Endothelial cell of umbilical vein (primary cell): ENCODE results near the gene PALD1. TPM values are rescaled to one million over a fixed set of nuclear protein-coding genes. Genes with fewer than 3 reads are reported as not detected.

Experiments
- BruUV-seq: library from RNA; stranded (reverse); fragments of 400-500 nt; replicated peaks from 2 replicates; lab custom pipeline; 2021; lab: Mats Ljungman, UMichigan
- CTCF ChIA-PET: fragments of 300-600, 350-600 bp; sonication (Branson Sonifier 250); formaldehyde crosslinking; loops from one replicate; lab custom pipeline; 2021; ENCODE audit warnings: antibody characterized with exemption, inconsistent platforms; lab: Charles Lee
- POLR2A ChIA-PET: fragments of 300-600, 350-600 bp; sonication (Branson Sonifier 250); formaldehyde crosslinking; loops from one replicate; lab custom pipeline; 2021; ENCODE audit warnings: antibody characterized with exemption, inconsistent platforms; lab: Charles Lee
- DNase-seq: peaks from one replicate; pipeline ENCODE4 v3.0.0-alpha.2; 2011; ENCODE audit warnings: low read depth, low spot score
- FAIRE-seq: peaks from 2 replicates; lab custom pipeline; 2011; peaks lifted over from hg19 to GRCh38; lab: Jason Lieb, UNC
- H2AFZ ChIP-seq: 2 replicates; pipeline ENCODE4 v1.6.0; 2012; ENCODE audit warnings: low read depth, low read length, control low read depth, inconsistent platforms
- H3K27ac ChIP-seq: 2 replicates; pipeline ENCODE4 v1.5.1; 2011; ENCODE audit warnings: low read depth, mild to moderate bottlenecking, control low read depth, low read length, moderate library complexity; ENCODE audit not compliant: insufficient read depth
- H3K27me3 ChIP-seq, 2 experiments: 2 replicates each; pipeline versions ENCODE4 v1.6.0 to v1.6.1; 2011; ENCODE audit warnings: low read length in 2 of 2, mixed read lengths in 1 of 2; ENCODE audit not compliant: control insufficient read depth in 2 of 2, insufficient read depth in 2 of 2
- H3K36me3 ChIP-seq, 2 experiments: 2 replicates in 1 of 2; 3 replicates in 1 of 2; pipeline ENCODE4 v1.5.1; 2011; ENCODE audit warnings: low read length in 2 of 2, mild to moderate bottlenecking in 1 of 2, moderate library complexity in 1 of 2; ENCODE audit not compliant: control insufficient read depth in 2 of 2, insufficient read depth in 2 of 2; ENCODE audit errors: extremely low read depth in 1 of 2
- H3K4me1 ChIP-seq: 3 replicates; pipeline ENCODE4 v1.5.1; 2011; ENCODE audit warnings: mild to moderate bottlenecking, low read length; ENCODE audit not compliant: control insufficient read depth, insufficient read depth; ENCODE audit errors: extremely low read depth
- H3K4me2 ChIP-seq: 2 replicates; pipeline ENCODE4 v1.6.1; 2011; ENCODE audit warnings: low read length, control low read depth, mixed read lengths; ENCODE audit not compliant: insufficient read depth
- H3K4me3 ChIP-seq, 3 experiments: fragments of 200-600 bp in 1 of 3; sonication (generic), shearing (Covaris generic) in 1 of 3; replicated peaks in 1 of 3; 2 replicates each; pipeline ENCODE4 v1.5.1; 2011 to 2016; ENCODE audit warnings: control low read depth in 3 of 3, low read length in 3 of 3, mild to moderate bottlenecking in 2 of 3, inconsistent platforms in 1 of 3, low read depth in 1 of 3, moderate library complexity in 1 of 3; ENCODE audit not compliant: insufficient read depth in 1 of 3
- H3K79me2 ChIP-seq: 2 replicates; pipeline ENCODE4 v1.6.0; 2012; ENCODE audit warnings: low read length, inconsistent platforms; ENCODE audit not compliant: control insufficient read depth, insufficient read depth
- H3K9ac ChIP-seq: replicated peaks from 2 replicates; pipeline ENCODE3; 2011; ENCODE audit warnings: low read length, control low read depth; ENCODE audit not compliant: insufficient read depth; ENCODE audit errors: extremely low read depth
- H3K9me1 ChIP-seq: replicated peaks from 3 replicates; pipeline ENCODE4 v1.6.0; 2011; ENCODE audit warnings: mild to moderate bottlenecking, low read length; ENCODE audit not compliant: control insufficient read depth, insufficient read depth; ENCODE audit errors: extremely low read depth
- H3K9me3 ChIP-seq: replicated peaks from 2 replicates; pipeline ENCODE4 v1.5.1; 2012; ENCODE audit warnings: low read length, inconsistent platforms; ENCODE audit not compliant: control insufficient read depth, insufficient read depth
- H4K20me1 ChIP-seq: replicated peaks from 2 replicates; pipeline ENCODE3; 2011; ENCODE audit warnings: mild to moderate bottlenecking, low read length; ENCODE audit not compliant: control insufficient read depth, insufficient read depth; ENCODE audit errors: extremely low read depth
- CTCF ChIP-seq, 2 donors: IDR thresholded peaks; 1 replicate in 1 of 2; 2 replicates in 1 of 2; pipeline ENCODE4 v1.5.1; 2011; ENCODE audit warnings: low read length in 2 of 2, mild to moderate bottlenecking in 2 of 2, moderate library complexity in 2 of 2, control low read depth in 1 of 2, inconsistent platforms in 1 of 2, low read depth in 1 of 2; ENCODE audit not compliant: insufficient read depth in 1 of 2; ENCODE audit errors: extremely low read depth in 1 of 2
- EZH2 ChIP-seq: IDR thresholded peaks from 2 replicates; pipeline ENCODE4 v1.6.1; 2012; ENCODE audit warnings: borderline replicate concordance, low read depth, mild to moderate bottlenecking, moderate library complexity, low read length, inconsistent platforms; ENCODE audit not compliant: severe bottlenecking
- FOS ChIP-seq: IDR thresholded peaks from 2 replicates; pipeline ENCODE4 v1.6.1; 2011; ENCODE audit warnings: mild to moderate bottlenecking, low read length, moderate library complexity, borderline replicate concordance; ENCODE audit not compliant: insufficient read depth
- GATA2 ChIP-seq: IDR thresholded peaks from 2 replicates; pipeline ENCODE4 v1.7.0; 2011; ENCODE audit warnings: low read depth, mild to moderate bottlenecking, moderate library complexity, mixed read lengths, low read length; ENCODE audit not compliant: insufficient read length, insufficient read depth
- JUN ChIP-seq: IDR thresholded peaks from 2 replicates; pipeline ENCODE4 v1.6.1; 2011; ENCODE audit warnings: borderline replicate concordance, low read depth; ENCODE audit not compliant: insufficient read length, insufficient read depth
- MAX ChIP-seq: IDR thresholded peaks from 2 replicates; pipeline ENCODE4 v1.6.1; 2011; ENCODE audit not compliant: insufficient read depth, insufficient read length
- MYC ChIP-seq: IDR thresholded peaks from one replicate; pipeline ENCODE4 v1.6.1; 2011; ENCODE audit warnings: mild to moderate bottlenecking, low read depth, low read length
- POLR2A ChIP-seq: IDR thresholded peaks from 2 replicates; pipeline ENCODE4 v1.6.1; 2012; ENCODE audit warnings: low read depth, mild to moderate bottlenecking, control low read depth, low read length
- POLR2AphosphoS5 ChIP-seq: IDR thresholded peaks from 2 replicates; pipeline ENCODE4 v1.6.1; 2012; ENCODE audit warnings: low read depth, mild to moderate bottlenecking, control low read depth, low read length, moderate library complexity; ENCODE audit not compliant: insufficient read depth
- dilution Hi-C: fragments of 300-500 bp; cut with MboI; formaldehyde crosslinking; loops from one replicate; pipeline ENCODE4 v1.15.0; 2019; ENCODE audit warnings: low sequenced_read_pairs; ENCODE audit not compliant: extremely low pct_ligation_motif_present
- intact Hi-C: fragments of 100-400 bp; cut with micrococcal nuclease; formaldehyde crosslinking; loops from one replicate; pipeline ENCODE4 v1.10.0; 2022
- polyA plus RNA-seq, 4 experiments: library from polyadenylated mRNA; depleted of rRNA in 3 of 4; stranded (reverse) in 3 of 4; unstranded in 1 of 4; fragments of >200 nt; gene quantifications; 2 replicates each; pipeline versions ENCODE4 v1.2.1 to v1.2.3, GENCODE V29; 2011 to 2012; ENCODE audit warnings: missing spikeins in 1 of 4
- total RNA-seq: library from RNA; stranded (reverse); gene quantifications from 2 replicates; pipeline ENCODE4 v1.2.3, GENCODE V29; 2021

PALD1 gene
- total and polyA plus RNA-seq, 2 donors (not counting 3 experiments of a cell fraction or from before 2014, with no cell fraction given): 16.6 to 73.3 TPM

- intact Hi-C loops: no loop called here
Measured at GRCh38 chr10:70457759-70458305, 20.7 kb upstream of the PALD1 start.

More at GRCh38 chr10:70457759-70458305, 20.7 kb upstream of the PALD1 start:
- Histone ChIP-seq H3K4me3 (no peak overlapping the region), H3K36me3 (no peaks in the 10 kb centered on the region), H3K4me2 (no peak overlapping the region), H4K20me1 (no peaks in the 10 kb centered on the region), H3K27ac (no peak overlapping the region), H3K9me1 (no peaks in the 10 kb centered on the region), H3K27me3 (peaks cover 10 to 17% of the 10 kb centered on the region in 2 experiments), H3K4me1 (no peaks in the 10 kb centered on the region), H3K79me2 (no peaks in the 10 kb centered on the region), H3K9ac (no peak overlapping the region), H2AFZ (peak overlapping the region; percentile 10), H3K9me3 (no peaks in the 10 kb centered on the region)
- BruUV-seq: no TSS peak
- dilution Hi-C loops: no loop called here
- CTCF ChIA-PET: interaction anchor here (1.0 to 7.7 kb wide), 4 partner anchors 12 to 236 kb away, joined by 3 to 196 read pairs (median 7); no protein-coding TSS in a partner anchor
- no peak for DNase-seq
- FAIRE-seq: no peak
- POLR2A ChIA-PET: no interaction called here
- no peak for TF ChIP-seq POLR2A
- no peak for TF ChIP-seq CTCF (IDR thresholded peaks at IDR 0.05; ENCODE audit: extremely low read depth in 1 of 2, insufficient read depth in 1 of 2, low read depth in 1 of 2, low read length in 2 of 2)
- TF ChIP-seq GATA2: no peak
- no peak for TF ChIP-seq MYC
- no peak for TF ChIP-seq JUN
- no peak for TF ChIP-seq EZH2
- no peak for TF ChIP-seq POLR2AphosphoS5
- TF ChIP-seq MAX: no peak
- no peak for TF ChIP-seq FOS
